ENCODE data around the gene ZFHX3.

ZFHX3 gene

DNA sequence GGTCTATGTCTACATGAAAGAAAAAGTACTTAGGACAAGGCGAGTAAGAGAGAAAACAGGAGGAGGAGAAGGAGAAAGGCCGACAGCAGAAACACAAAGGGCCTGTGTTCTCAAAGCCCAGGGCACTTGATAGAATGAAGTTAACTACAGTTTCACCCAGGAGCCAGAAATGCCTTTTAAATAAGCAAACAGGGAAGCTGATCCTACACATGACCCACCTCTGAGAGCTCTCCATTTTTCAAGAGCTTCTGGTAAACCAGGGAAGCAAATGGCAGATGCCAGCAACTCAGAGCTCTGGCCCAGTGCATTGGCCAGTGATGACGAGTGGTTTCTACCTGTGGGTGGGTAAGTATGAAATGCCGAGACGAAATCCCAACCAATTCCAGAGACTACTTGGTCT, 163.4 kb downstream of the ZFHX3 start:
- Histone ChIP-seq H3K27me3 (ENCODE audit: insufficient read depth, low read depth) (no peaks in the 10 kb centered on the region), H3K27ac (no peak overlapping the region), H3K9ac (no peak overlapping the region), H3K79me2 (ENCODE audit: insufficient read depth, low read depth) (no peaks in the 10 kb centered on the region), H3K4me3 (IDR thresholded peaks at IDR 0.05; ENCODE audit: insufficient read depth, low read depth, low read length) (no peak overlapping the region), H3K36me3 (ENCODE audit: insufficient read depth) (no peaks in the 10 kb centered on the region), H3K4me1 (ENCODE audit: low read depth, poor library complexity, severe bottlenecking) (no peaks in the 10 kb centered on the region), H2AFZ (ENCODE audit: low read depth) (no peak overlapping the region), H4K20me1 (ENCODE audit: insufficient read depth) (no peaks in the 10 kb centered on the region), H3K4me2 (no peak overlapping the region)
- TF ChIP-seq, protein P1, sequence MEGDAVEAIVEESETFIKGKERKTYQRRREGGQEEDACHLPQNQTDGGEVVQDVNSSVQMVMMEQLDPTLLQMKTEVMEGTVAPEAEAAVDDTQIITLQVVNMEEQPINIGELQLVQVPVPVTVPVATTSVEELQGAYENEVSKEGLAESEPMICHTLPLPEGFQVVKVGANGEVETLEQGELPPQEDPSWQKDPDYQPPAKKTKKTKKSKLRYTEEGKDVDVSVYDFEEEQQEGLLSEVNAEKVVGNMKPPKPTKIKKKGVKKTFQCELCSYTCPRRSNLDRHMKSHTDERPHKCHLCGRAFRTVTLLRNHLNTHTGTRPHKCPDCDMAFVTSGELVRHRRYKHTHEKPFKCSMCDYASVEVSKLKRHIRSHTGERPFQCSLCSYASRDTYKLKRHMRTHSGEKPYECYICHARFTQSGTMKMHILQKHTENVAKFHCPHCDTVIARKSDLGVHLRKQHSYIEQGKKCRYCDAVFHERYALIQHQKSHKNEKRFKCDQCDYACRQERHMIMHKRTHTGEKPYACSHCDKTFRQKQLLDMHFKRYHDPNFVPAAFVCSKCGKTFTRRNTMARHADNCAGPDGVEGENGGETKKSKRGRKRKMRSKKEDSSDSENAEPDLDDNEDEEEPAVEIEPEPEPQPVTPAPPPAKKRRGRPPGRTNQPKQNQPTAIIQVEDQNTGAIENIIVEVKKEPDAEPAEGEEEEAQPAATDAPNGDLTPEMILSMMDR (conservative IDR thresholded peaks at IDR 0.05; ENCODE audit: low read depth, low read length), result no peak

DNA sequence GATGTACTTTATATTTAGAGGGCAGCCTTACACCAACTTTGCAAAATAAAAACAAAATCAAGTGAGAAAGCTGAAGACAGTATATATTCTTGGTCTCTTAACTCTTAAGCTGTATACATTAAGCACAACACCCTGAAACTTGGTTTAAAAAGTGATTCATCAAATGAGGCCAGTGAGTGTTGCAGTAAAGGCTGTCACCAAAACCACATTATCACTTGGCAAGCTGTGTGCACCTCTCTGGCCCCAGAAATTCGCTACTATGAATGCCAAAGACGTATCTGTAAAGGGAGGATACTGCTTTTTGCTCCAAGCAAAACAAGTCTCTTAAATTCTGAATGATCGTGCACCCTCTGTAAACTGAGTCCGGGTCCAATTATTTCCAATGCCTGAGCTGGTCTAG, 163.9 kb downstream of the ZFHX3 start:
- Histone ChIP-seq H2AFZ (ENCODE audit: low read depth) (no peak overlapping the region), H3K27ac (no peak overlapping the region), H3K4me2 (no peak overlapping the region), H3K79me2 (ENCODE audit: insufficient read depth, low read depth) (no peaks in the 10 kb centered on the region), H3K4me3 (IDR thresholded peaks at IDR 0.05; ENCODE audit: insufficient read depth, low read depth, low read length) (no peak overlapping the region), H4K20me1 (ENCODE audit: insufficient read depth) (no peaks in the 10 kb centered on the region), H3K27me3 (ENCODE audit: insufficient read depth, low read depth) (no peaks in the 10 kb centered on the region), H3K4me1 (ENCODE audit: low read depth, poor library complexity, severe bottlenecking) (no peaks in the 10 kb centered on the region), H3K36me3 (ENCODE audit: insufficient read depth) (no peaks in the 10 kb centered on the region), H3K9ac (no peak overlapping the region)
- TF ChIP-seq, protein P1 (conservative IDR thresholded peaks at IDR 0.05; ENCODE audit: low read depth, low read length), result no peak

DNA sequence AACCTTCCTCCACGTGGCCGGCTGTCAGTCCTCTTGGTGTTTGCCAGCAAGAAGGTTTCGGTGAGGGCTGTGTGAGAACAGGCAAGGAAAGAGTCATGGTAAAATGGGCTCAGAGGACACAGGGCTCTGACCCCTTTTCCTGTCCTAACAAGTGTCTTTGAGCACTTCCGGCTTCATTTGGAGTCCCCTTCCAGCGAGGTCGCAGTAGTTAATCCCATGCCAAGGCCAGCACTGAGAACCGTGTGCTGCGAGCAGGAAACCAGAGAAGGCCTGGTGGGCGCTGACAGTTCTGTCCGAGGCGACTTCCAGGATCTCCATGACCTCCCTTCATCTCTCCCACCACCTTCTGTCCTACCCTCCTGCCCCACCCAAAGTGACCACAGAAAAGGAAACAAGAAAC, 168.1 kb downstream of the ZFHX3 start:
- no peaks in the 10 kb centered on the region for H3K27me3 ChIP-seq (ENCODE audit: insufficient read depth, low read depth)

DNA sequence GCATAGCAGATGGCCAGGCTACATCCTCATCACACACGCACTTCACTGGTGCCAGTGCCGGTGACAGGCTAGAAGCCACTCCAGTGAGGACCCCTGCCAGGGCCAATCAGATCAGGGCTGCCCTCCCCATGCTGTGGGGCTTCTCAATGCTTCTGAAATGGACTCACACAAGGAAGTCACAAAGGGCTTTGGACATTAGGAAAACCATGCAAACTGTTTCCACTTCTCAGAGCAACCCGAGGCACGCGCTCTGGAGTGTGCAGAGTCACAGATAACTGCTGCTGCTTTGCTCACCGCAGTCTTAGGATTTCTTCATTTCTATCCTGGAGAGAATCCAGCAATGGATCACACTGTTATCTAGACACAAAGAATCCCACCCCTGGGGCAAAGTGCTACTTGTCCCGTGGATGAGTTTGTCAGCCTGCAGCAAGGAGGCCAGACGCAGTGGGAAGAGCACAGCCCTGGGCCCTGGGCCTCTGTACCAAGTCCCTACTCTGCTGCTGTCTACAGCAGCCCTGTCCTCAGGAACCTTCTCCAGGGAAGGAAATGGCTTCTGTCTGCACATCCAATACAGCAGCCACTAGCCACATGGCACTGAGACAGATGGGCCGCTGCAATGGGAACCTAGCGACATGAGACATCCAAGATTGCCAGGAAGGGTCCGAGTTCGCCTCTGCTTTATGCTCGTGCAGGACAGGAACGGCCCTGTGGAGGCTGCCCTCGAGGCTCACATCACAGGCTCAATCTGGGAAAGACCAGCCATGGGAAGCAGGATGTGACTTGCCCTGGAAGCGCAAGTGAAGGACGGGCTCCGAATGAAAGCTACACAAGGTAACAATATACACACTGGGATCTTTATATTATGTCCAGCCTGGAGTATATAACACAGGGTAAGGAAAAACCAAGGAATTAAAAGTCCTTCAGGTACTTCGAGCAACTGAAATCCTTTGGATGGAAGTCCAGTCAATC, 169.3 kb downstream of the ZFHX3 start:
- TF ChIP-seq, protein P1 (conservative IDR thresholded peaks at IDR 0.05; ENCODE audit: low read depth, low read length), result no peak
- H3K79me2 ChIP-seq (ENCODE audit: insufficient read depth, low read depth), result no peaks in the 10 kb centered on the region
- no peak overlapping the region for H3K9ac ChIP-seq
- no peaks in the 10 kb centered on the region for H3K27me3 ChIP-seq (ENCODE audit: insufficient read depth, low read depth)
- no peak overlapping the region for H2AFZ ChIP-seq (ENCODE audit: low read depth)
- H3K4me2 ChIP-seq, result no peak overlapping the region
- no peaks in the 10 kb centered on the region for H4K20me1 ChIP-seq (ENCODE audit: insufficient read depth)
- no peak overlapping the region for H3K27ac ChIP-seq
- H3K4me3 ChIP-seq (IDR thresholded peaks at IDR 0.05; ENCODE audit: insufficient read depth, low read depth, low read length), result no peak overlapping the region
- no peaks in the 10 kb centered on the region for H3K36me3 ChIP-seq (ENCODE audit: insufficient read depth)
- H3K4me1 ChIP-seq (ENCODE audit: low read depth, poor library complexity, severe bottlenecking), result no peaks in the 10 kb centered on the region

More for the DNA sequence above, 168.1 kb downstream of the ZFHX3 start:
- H3K4me3 ChIP-seq (IDR thresholded peaks at IDR 0.05; ENCODE audit: insufficient read depth, low read depth, low read length), result no peak overlapping the region
- no peak overlapping the region for H2AFZ ChIP-seq (ENCODE audit: low read depth)
- H4K20me1 ChIP-seq (ENCODE audit: insufficient read depth), result no peaks in the 10 kb centered on the region
- H3K27ac ChIP-seq, result no peak overlapping the region
- H3K4me1 ChIP-seq (ENCODE audit: low read depth, poor library complexity, severe bottlenecking), result no peaks in the 10 kb centered on the region
- H3K79me2 ChIP-seq (ENCODE audit: insufficient read depth, low read depth), result no peaks in the 10 kb centered on the region
- no peaks in the 10 kb centered on the region for H3K36me3 ChIP-seq (ENCODE audit: insufficient read depth)
- no peak overlapping the region for H3K9ac ChIP-seq
- TF ChIP-seq, protein P1 (conservative IDR thresholded peaks at IDR 0.05; ENCODE audit: low read depth, low read length), result no peak
- no peak overlapping the region for H3K4me2 ChIP-seq
